Osteoblast (primary cell): Measurements from ENCODE around the gene MED25. TPM values are rescaled to one million over a fixed set of nuclear protein-coding genes. Genes with fewer than 3 reads are reported as not detected.

Source experiments
- DNase-seq: peaks from one replicate; pipeline ENCODE4 v3.0.0; 2011; ENCODE audit warnings: low spot score, mixed read lengths; ENCODE audit not compliant: insufficient read length; ENCODE audit errors: missing footprints
- H2AFZ ChIP-seq: 2 replicates; pipeline ENCODE4 v1.6.0; 2011; ENCODE audit warnings: mild to moderate bottlenecking, low read length
- H3K27ac ChIP-seq: 2 replicates; pipeline ENCODE4 v1.5.1; 2011; ENCODE audit warnings: mild to moderate bottlenecking, low read depth, low read length, moderate library complexity
- H3K27me3 ChIP-seq: 2 replicates; pipeline ENCODE4 v1.6.0; 2012; ENCODE audit warnings: mild to moderate bottlenecking, control low read depth, inconsistent platforms, low read length, moderate library complexity; ENCODE audit not compliant: insufficient read depth
- H3K36me3 ChIP-seq: 2 replicates; pipeline ENCODE4 v1.5.1; 2011; ENCODE audit warnings: mild to moderate bottlenecking, low read length, control low read depth, moderate library complexity; ENCODE audit not compliant: insufficient read depth
- H3K4me1 ChIP-seq: 2 replicates; pipeline ENCODE4 v1.5.1; 2011; ENCODE audit warnings: mild to moderate bottlenecking, low read length, control low read depth, moderate library complexity; ENCODE audit not compliant: insufficient read depth
- H3K4me2 ChIP-seq: 2 replicates; pipeline ENCODE4 v1.6.0; 2011; ENCODE audit warnings: mild to moderate bottlenecking, low read length; ENCODE audit not compliant: insufficient read depth
- H3K4me3 ChIP-seq: fragments of 200-600 bp; sonication (generic); 3 replicates; pipeline ENCODE4 v1.5.1; 2012; ENCODE audit warnings: mild to moderate bottlenecking, low read length, inconsistent platforms; ENCODE audit not compliant: insufficient read depth
- H3K79me2 ChIP-seq: 2 replicates; pipeline ENCODE4 v1.6.0; 2012; ENCODE audit warnings: mild to moderate bottlenecking, low read length, control low read depth, inconsistent platforms; ENCODE audit not compliant: insufficient read depth
- H3K9me3 ChIP-seq: 2 replicates; pipeline ENCODE4 v1.5.1; 2011; ENCODE audit warnings: low read depth, low read length, control low read depth
- H4K20me1 ChIP-seq: 2 replicates; pipeline ENCODE4 v1.6.0; 2012; ENCODE audit warnings: mild to moderate bottlenecking, low read length, control low read depth; ENCODE audit not compliant: insufficient read depth
- total RNA-seq: library from RNA; depleted of rRNA; stranded (reverse); fragments of >200 nt; gene quantifications from 2 replicates; pipeline ENCODE4 v1.2.3, GENCODE V29; 2012
- TF ChIP-seq, protein P1 (sequence below): IDR thresholded peaks from 2 replicates; pipeline ENCODE4 v1.5.1; 2011; ENCODE audit warnings: mild to moderate bottlenecking, low read depth, low read length, moderate library complexity; ENCODE audit errors: extremely low read depth

Gene MED25
- 19.5 and 20.9 TPM in 2 replicates for total RNA-seq

DNA sequence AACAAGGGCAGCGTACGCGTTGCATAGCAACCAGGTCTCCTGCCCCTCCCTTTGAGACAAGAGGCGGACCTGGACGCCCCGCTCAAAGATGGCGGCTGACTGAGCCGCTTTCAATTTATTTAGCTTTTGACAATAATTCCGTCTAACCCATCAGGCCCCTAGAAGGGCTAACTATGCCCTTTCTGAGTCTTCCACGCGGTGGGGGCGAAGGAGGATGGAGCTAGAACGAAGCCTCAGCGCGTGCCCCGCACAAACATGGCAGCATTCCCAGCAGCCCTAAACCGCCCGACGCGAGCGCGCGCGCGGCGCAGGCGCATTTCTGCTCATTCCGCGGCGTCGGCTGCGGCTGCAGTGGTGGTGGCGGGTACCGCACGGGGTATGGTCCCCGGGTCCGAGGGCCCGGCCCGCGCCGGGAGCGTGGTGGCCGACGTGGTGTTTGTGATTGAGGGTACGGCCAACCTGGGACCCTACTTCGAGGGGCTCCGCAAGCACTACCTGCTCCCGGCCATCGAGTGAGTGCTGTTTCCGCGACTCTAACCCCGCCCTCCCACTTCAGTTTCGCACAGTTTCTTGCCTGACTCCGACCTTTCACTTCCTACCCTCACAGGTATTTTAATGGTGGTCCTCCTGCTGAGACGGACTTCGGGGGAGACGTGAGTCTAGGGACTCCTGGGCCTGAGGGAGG lies at the start of gene MED25:
Gene MED25, plus strand, starts transcription at position 326 of the 685 bp plus-strand sequence. Its CDS starts 53 bp downstream, at position 379.
- TF ChIP-seq, protein P1, sequence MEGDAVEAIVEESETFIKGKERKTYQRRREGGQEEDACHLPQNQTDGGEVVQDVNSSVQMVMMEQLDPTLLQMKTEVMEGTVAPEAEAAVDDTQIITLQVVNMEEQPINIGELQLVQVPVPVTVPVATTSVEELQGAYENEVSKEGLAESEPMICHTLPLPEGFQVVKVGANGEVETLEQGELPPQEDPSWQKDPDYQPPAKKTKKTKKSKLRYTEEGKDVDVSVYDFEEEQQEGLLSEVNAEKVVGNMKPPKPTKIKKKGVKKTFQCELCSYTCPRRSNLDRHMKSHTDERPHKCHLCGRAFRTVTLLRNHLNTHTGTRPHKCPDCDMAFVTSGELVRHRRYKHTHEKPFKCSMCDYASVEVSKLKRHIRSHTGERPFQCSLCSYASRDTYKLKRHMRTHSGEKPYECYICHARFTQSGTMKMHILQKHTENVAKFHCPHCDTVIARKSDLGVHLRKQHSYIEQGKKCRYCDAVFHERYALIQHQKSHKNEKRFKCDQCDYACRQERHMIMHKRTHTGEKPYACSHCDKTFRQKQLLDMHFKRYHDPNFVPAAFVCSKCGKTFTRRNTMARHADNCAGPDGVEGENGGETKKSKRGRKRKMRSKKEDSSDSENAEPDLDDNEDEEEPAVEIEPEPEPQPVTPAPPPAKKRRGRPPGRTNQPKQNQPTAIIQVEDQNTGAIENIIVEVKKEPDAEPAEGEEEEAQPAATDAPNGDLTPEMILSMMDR, result no peak
- Histone ChIP-seq H3K79me2 (peaks cover 40% of the 10 kb centered on the region), H3K4me1 (peaks cover 13% of the 10 kb centered on the region), H3K36me3 (peaks cover 7% of the 10 kb centered on the region), H3K27me3 (no peaks in the 10 kb centered on the region), H4K20me1 (peaks cover 2% of the 10 kb centered on the region), H3K9me3 (no peaks in the 10 kb centered on the region), H3K4me3 (peak within 1 kb of the TSS; percentile 99), H3K27ac (peak within 1 kb of the TSS; percentile 99), H2AFZ (peak within 1 kb of the TSS; percentile 91), H3K4me2 (peak within 1 kb of the TSS; percentile 91)
- peak; percentile 98 for DNase-seq

DNA sequence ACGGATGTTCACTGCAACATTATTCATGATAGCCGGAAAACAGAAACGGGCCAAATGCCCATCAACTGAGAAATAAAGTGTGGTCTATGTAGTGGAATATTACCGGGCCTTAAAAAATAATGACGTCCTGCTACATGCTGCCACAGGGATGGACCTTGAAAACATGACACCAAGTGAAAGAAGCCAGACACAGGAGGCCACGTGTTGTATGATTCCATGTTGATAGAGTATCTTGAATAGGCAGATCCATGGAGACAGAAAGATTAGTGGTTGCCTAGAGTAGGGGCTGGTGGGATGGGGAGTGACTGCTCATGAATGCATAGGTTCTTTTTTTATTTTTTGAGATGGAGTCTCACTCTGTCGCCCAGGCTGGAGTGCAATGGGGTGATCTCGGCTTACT lies 47.6 kb upstream of the MED25 start:
- H3K79me2 ChIP-seq, result peaks cover 83% of the 10 kb centered on the region
- H3K4me1 ChIP-seq, result peaks cover 21% of the 10 kb centered on the region
- peaks cover 4% of the 10 kb centered on the region for H3K36me3 ChIP-seq
- H3K27ac ChIP-seq, result no peak overlapping the region
- H3K27me3 ChIP-seq, result no peaks in the 10 kb centered on the region
- H2AFZ ChIP-seq, result no peak overlapping the region
- peaks cover 43% of the 10 kb centered on the region for H4K20me1 ChIP-seq
- H3K4me2 ChIP-seq, result no peak overlapping the region
- DNase-seq, result no peak
- H3K4me3 ChIP-seq, result no peak overlapping the region
- H3K9me3 ChIP-seq, result no peaks in the 10 kb centered on the region
- TF ChIP-seq, protein P1, result no peak

DNA sequence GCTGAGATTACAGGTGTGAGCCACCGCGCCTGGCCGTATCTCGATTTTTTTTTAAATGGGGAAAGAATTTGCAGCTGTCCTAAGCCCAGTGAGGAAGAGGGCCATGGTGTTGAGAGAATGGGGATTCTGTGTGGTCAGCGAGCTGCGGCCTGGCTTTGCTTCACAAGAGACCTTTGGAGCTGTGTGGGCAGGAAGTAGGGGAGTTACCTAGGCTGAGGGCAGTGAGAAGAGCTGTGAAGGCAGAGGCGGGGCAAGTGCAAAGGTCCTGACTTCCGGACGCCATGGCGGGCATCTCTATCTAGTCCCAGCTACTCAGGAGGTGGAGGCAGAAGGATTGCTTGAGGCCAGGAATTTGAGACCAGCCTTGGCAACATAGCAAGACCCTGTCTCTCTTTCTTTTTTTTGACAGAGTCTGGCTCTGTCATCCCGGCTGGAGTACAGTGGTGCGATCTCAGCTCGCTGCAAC lies 46.4 kb upstream of the MED25 start:
- H3K4me1 ChIP-seq, result peaks cover 14% of the 10 kb centered on the region
- peaks cover 95% of the 10 kb centered on the region for H3K79me2 ChIP-seq
- H2AFZ ChIP-seq, result no peak overlapping the region
- peaks cover 55% of the 10 kb centered on the region for H4K20me1 ChIP-seq
- TF ChIP-seq, protein P1, result no peak
- DNase-seq, result no peak
- H3K4me3 ChIP-seq, result no peak overlapping the region
- no peaks in the 10 kb centered on the region for H3K27me3 ChIP-seq
- H3K27ac ChIP-seq, result no peak overlapping the region
- no peaks in the 10 kb centered on the region for H3K9me3 ChIP-seq
- no peak overlapping the region for H3K4me2 ChIP-seq
- H3K36me3 ChIP-seq, result peaks cover 8% of the 10 kb centered on the region

DNA sequence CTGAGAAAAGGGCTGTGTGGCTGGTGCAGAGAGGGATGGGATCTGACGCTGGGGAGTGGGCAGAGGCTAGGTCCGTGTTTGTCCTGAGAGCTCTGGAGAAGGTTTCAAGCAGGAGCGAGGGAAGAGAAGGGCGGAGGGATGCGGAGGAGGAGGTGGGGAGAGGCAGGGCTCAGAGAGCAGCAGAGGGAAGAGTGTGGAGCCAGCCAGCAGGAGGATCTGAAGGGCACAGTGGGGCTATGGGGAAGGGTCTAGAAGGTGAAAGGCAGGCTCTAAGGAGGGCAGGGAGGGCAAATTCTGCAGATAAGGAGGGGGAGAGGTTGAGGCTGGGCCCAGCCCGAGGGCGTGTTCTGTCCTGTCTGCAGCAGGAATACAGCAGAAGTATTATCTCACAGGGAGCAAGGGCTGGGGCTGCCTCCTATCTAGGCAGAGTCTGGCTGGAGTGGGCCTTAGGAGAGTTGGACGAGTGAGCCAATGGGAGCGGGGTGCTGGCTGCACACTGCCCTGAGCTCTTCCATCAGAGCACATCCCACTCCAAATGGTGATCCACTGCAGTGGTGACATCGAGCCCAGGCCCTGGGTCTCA lies 45.1 kb upstream of the MED25 start:
- Histone ChIP-seq H2AFZ (no peak overlapping the region), H3K79me2 (peaks cover 92% of the 10 kb centered on the region), H3K4me3 (no peak overlapping the region), H3K4me1 (peaks cover 9% of the 10 kb centered on the region), H3K27me3 (no peaks in the 10 kb centered on the region), H3K9me3 (no peaks in the 10 kb centered on the region), H3K36me3 (peaks cover 8% of the 10 kb centered on the region), H4K20me1 (peaks cover 51% of the 10 kb centered on the region), H3K4me2 (no peak overlapping the region), H3K27ac (no peak overlapping the region)
- no peak for DNase-seq
- TF ChIP-seq, protein P1, result no peak
